ELF-1 (cell line): ENCODE data around the gene RTF2.
A peak's percentile ranks its signal among the peaks of the same experiment; 100 is the strongest.

Source experiments
- DNase-seq: peaks from one replicate; pipeline ENCODE4 v3.0.0-alpha.2; 2016; ENCODE audit warnings: low read depth, low spot score

Gene RTF2

GRCh38 chr20:56438284-56438683, 30.1 kb upstream of the RTF2 start:
- DNase-seq = no peak

GRCh38 chr20:56439771-56440291, 28.6 kb upstream of the RTF2 start:
- DNase-seq = peak; percentile 87

- DNase-seq = no peak
Observed at GRCh38 chr20:56440346-56441007, 27.9 kb upstream of the RTF2 start.

- DNase-seq = no peak
Observed at GRCh38 chr20:56442389-56443365, 25.8 kb upstream of the RTF2 start.

- DNase-seq = peak; percentile 32
Observed at GRCh38 chr20:56443654-56444540, 24.5 kb upstream of the RTF2 start.

- DNase-seq = no peak
Observed at GRCh38 chr20:56445130-56445529, 23.3 kb upstream of the RTF2 start.

- DNase-seq = no peak
Observed at GRCh38 chr20:56445540-56445939, 22.9 kb upstream of the RTF2 start.

- peak; percentile 30 for DNase-seq
Observed at GRCh38 chr20:56447227-56447626, 21.2 kb upstream of the RTF2 start.

- DNase-seq = no peak
Observed at GRCh38 chr20:56449459-56449858, 19.0 kb upstream of the RTF2 start.

GRCh38 chr20:56451056-56451765, 17.2 kb upstream of the RTF2 start:
- no peak for DNase-seq

GRCh38 chr20:56453352-56453751, 15.1 kb upstream of the RTF2 start:
- DNase-seq = no peak

- DNase-seq = no peak
Observed at GRCh38 chr20:56454754-56455153, 13.7 kb upstream of the RTF2 start.

- peak; percentile 25 for DNase-seq
Observed at GRCh38 chr20:56458206-56458821, 10.1 kb upstream of the RTF2 start.

GRCh38 chr20:56460459-56460858, 8.0 kb upstream of the RTF2 start:
- DNase-seq = no peak

GRCh38 chr20:56461576-56461975, 6.9 kb upstream of the RTF2 start:
- DNase-seq = no peak

- no peak for DNase-seq
Observed at GRCh38 chr20:56463428-56463827, 5.0 kb upstream of the RTF2 start.

GRCh38 chr20:56465997-56466396, 2.4 kb upstream of the RTF2 start:
- DNase-seq = no peak

GRCh38 chr20:56467968-56468315, 485 bp upstream of the RTF2 start:
- DNase-seq = no peak

GRCh38 chr20:56469077-56469449, 636 bp downstream of the RTF2 start:
- DNase-seq = no peak

- no peak for DNase-seq
Observed at GRCh38 chr20:56483970-56484369, 15.5 kb downstream of the RTF2 start.

GRCh38 chr20:56487216-56487615, 18.8 kb downstream of the RTF2 start:
- no peak for DNase-seq
